Measurements from ENCODE around the gene POLH.
A peak's percentile ranks its signal among the peaks of the same experiment; 100 is the strongest.
"Not testable (repeated sequence)": the region's sequence is repeated elsewhere in the genome, so short reads cannot be mapped to it uniquely, and the experiment has no call there.

The POLH gene

GRCh38 chr6:43629505-43630300, 53.7 kb downstream of the POLH start:
- FAIRE-seq (peak; percentile 86), DNase-seq (ENCODE audit: insufficient read length, low spot score) (peak; percentile 98)

- no peak for FAIRE-seq
Observed at GRCh38 chr6:43630980-43631619, 55.1 kb downstream of the POLH start.

GRCh38 chr6:43633002-43633401, 57.0 kb downstream of the POLH start:
- not testable (repeated sequence) for DNase-seq (ENCODE audit: insufficient read length, low spot score); FAIRE-seq

More at GRCh38 chr6:43630980-43631619, 55.1 kb downstream of the POLH start:
- no peak for DNase-seq (ENCODE audit: insufficient read length, low spot score)

- DNase-seq (ENCODE audit: insufficient read length, low spot score) (no peak), FAIRE-seq (no peak)
Observed at GRCh38 chr6:43634702-43635303, 58.8 kb downstream of the POLH start.

GRCh38 chr6:43635387-43636307, 59.7 kb downstream of the POLH start, which contains the start of gene MAD2L1BP:
TSS of gene MAD2L1BP (plus strand) at chr6:43635840. CDS start at chr6:43635876, 36 bp downstream.
- FAIRE-seq, result no peak
- peak; percentile 79 for DNase-seq (ENCODE audit: insufficient read length, low spot score)

- FAIRE-seq (no peak), DNase-seq (ENCODE audit: insufficient read length, low spot score) (no peak)
Observed at GRCh38 chr6:43636308-43636659, 60.3 kb downstream of the POLH start.

GRCh38 chr6:43639984-43640800, 64.2 kb downstream of the POLH start:
- no peak for FAIRE-seq

GRCh38 chr6:43644940-43645612, 69.1 kb downstream of the POLH start, which contains the start of gene RSPH9:
TSS of gene RSPH9 (plus strand) at chr6:43645036. CDS start at chr6:43645099, 63 bp downstream.
- FAIRE-seq, result no peak
- DNase-seq (ENCODE audit: insufficient read length, low spot score), result no peak

More at GRCh38 chr6:43639984-43640800, 64.2 kb downstream of the POLH start:
- no peak for DNase-seq (ENCODE audit: insufficient read length, low spot score)

- no peak for DNase-seq (ENCODE audit: insufficient read length, low spot score)
- no peak for FAIRE-seq
Observed at GRCh38 chr6:43645613-43645964, 69.6 kb downstream of the POLH start.

- FAIRE-seq, result no peak
- DNase-seq (ENCODE audit: insufficient read length, low spot score), result no peak
Observed at GRCh38 chr6:43647613-43648012, 71.6 kb downstream of the POLH start.

GRCh38 chr6:43648248-43648647, 72.3 kb downstream of the POLH start:
- FAIRE-seq (no peak), DNase-seq (ENCODE audit: insufficient read length, low spot score) (no peak)

- FAIRE-seq; DNase-seq (ENCODE audit: insufficient read length, low spot score): not testable (repeated sequence)
Observed at GRCh38 chr6:43652822-43653221, 76.8 kb downstream of the POLH start.

GRCh38 chr6:43657221-43657802, 81.3 kb downstream of the POLH start:
- FAIRE-seq (no peak), DNase-seq (ENCODE audit: insufficient read length, low spot score) (no peak)

- no peak for FAIRE-seq
- DNase-seq (ENCODE audit: insufficient read length, low spot score), result no peak
Observed at GRCh38 chr6:43658161-43658560, 82.2 kb downstream of the POLH start.

- not testable (repeated sequence) for FAIRE-seq; DNase-seq (ENCODE audit: insufficient read length, low spot score)
Observed at GRCh38 chr6:43662948-43663347, 87.0 kb downstream of the POLH start.

Data from HTR-8/SVneo (cell line).